Hepatocyte (in vitro differentiated cells): ENCODE measurements around the gene DTHD1.

ENCODE experiments used
- CTCF ChIP-seq: fragments of 200-600 bp; sonication (generic); IDR thresholded peaks from 2 replicates; pipeline ENCODE4 v1.5.1; 2016; ENCODE audit warnings: antibody characterized with exemption, mild to moderate bottlenecking; ENCODE audit not compliant: poor library complexity
- EZH2 ChIP-seq: fragments of 200-600 bp; sonication (generic); IDR thresholded peaks from 2 replicates; pipeline ENCODE4 v1.6.1; 2016; ENCODE audit warnings: antibody characterized with exemption, mild to moderate bottlenecking, borderline replicate concordance
- EZH2phosphoT487 ChIP-seq: fragments of 200-600 bp; sonication (generic); IDR thresholded peaks from one replicate; pipeline ENCODE4 v1.6.1; 2018; ENCODE audit warnings: antibody characterized with exemption, mild to moderate bottlenecking, low read depth, moderate library complexity; ENCODE audit not compliant: unreplicated experiment, severe bottlenecking

GRCh38 chr4:36280555-36280954, 861 bp upstream of the DTHD1 start:
- TF ChIP-seq EZH2: no peak
- no peak for TF ChIP-seq CTCF
- no peak for TF ChIP-seq EZH2phosphoT487
